Measurements from ENCODE around the gene PANK4. TPM values are rescaled to one million over a fixed set of nuclear protein-coding genes. Genes with fewer than 3 reads are reported as not detected.

The PANK4 gene
- total RNA-seq, 6 experiments from 2014 or later = 20.6 to 26.4 (median 24.0) TPM

DNA sequence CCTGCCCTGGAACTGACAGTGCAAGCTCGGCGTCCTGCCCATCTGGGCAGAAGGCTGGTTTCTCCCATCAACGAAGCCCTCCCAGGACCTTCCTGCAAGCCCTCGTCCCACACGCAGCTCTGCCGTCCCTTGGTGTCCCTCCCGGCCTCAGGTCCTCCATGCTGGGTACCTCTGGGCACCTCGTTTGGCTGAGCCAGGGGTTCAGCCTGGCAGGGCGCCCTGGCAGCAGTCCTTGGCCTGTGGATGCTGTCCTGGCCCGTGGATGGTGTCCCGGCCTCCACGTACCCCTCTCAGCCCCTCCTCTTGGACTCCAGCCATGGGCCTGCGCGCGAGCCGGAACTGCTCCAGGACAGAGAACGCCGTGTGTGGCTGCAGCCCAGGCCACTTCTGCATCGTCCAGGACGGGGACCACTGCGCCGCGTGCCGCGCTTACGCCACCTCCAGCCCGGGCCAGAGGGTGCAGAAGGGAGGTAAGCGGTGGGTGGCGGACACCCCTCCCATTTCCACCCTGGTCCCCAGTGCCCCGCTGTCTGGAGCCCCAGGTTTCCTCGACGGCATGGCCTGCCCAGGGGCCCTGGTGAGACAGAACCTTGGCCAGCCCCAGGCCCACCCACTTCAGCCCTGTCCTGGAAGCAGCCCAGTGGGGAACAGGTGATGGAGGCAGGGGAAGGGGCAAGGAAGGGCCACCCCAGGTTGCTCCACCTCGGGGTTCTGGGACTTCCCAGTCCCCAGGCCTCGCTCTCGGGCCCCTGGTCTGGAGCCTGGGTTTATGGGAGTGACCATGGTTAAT lies 33.3 kb upstream of the PANK4 start:
- no peaks in the 10 kb centered on the region for H3K36me3 Mint-ChIP-seq (ENCODE audit: low read depth)
- H3K4me3 Mint-ChIP-seq = no peak overlapping the region
- TF ChIP-seq, protein P1, sequence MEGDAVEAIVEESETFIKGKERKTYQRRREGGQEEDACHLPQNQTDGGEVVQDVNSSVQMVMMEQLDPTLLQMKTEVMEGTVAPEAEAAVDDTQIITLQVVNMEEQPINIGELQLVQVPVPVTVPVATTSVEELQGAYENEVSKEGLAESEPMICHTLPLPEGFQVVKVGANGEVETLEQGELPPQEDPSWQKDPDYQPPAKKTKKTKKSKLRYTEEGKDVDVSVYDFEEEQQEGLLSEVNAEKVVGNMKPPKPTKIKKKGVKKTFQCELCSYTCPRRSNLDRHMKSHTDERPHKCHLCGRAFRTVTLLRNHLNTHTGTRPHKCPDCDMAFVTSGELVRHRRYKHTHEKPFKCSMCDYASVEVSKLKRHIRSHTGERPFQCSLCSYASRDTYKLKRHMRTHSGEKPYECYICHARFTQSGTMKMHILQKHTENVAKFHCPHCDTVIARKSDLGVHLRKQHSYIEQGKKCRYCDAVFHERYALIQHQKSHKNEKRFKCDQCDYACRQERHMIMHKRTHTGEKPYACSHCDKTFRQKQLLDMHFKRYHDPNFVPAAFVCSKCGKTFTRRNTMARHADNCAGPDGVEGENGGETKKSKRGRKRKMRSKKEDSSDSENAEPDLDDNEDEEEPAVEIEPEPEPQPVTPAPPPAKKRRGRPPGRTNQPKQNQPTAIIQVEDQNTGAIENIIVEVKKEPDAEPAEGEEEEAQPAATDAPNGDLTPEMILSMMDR (IDR thresholded peaks at IDR 0.05) = no peak
- H3K4me1 Mint-ChIP-seq (ENCODE audit: low read depth) = peaks cover 12% of the 10 kb centered on the region
- H3K9me3 Mint-ChIP-seq = no peaks in the 10 kb centered on the region
- DNase-seq = no peak
- no peak overlapping the region for H3K27ac Mint-ChIP-seq
- H3K27me3 Mint-ChIP-seq (ENCODE audit: insufficient read depth) = peaks cover 1% of the 10 kb centered on the region; the same call in 1 of the 2 replicates

DNA sequence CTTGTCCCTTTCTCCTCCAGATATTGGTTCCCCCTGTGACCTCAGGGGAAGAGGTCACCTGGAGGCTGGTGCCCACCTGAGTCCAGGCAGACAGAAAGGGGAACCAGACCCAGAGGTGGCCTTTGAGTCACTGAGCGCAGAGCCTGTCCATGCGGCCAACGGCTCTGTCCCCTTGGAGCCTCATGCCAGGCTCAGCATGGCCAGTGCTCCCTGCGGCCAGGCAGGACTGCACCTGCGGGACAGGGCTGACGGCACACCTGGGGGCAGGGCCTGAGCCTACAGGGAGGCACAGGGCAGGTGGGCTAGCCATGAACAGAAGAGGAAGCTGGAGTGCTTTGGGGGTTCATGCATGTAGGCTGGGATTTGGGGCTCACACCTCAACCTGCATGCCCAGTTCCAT lies 32.5 kb upstream of the PANK4 start:
- DNase-seq = no peak
- Mint-ChIP-seq H3K27me3 (ENCODE audit: insufficient read depth) (peaks cover 1% of the 10 kb centered on the region), H3K27ac (no peak overlapping the region), H3K36me3 (ENCODE audit: low read depth) (no peaks in the 10 kb centered on the region), H3K9me3 (no peaks in the 10 kb centered on the region), H3K4me1 (ENCODE audit: low read depth) (peaks cover 12% of the 10 kb centered on the region), H3K4me3 (no peak overlapping the region)
- TF ChIP-seq, protein P1 (IDR thresholded peaks at IDR 0.05) = no peak

DNA sequence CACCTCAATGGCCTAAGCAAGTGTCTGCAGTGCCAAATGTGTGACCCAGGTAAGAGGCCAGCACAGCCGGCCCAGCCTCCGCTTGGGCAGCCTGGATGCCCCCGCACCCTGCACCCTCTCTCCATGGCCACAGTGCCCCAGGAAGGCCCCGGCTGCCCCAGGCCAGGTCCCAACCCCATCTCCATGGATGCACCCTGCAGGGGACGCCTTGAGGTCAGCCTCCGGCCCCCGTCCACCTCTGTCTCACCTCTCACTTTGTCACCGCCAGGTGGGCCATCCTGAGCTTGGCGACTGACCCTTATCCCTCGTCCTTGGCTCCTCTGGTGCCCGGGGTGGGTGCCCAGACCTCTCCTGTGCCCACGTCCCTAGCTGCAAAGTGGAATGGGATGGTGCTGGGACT lies 32.0 kb upstream of the PANK4 start:
- Mint-ChIP-seq H3K4me3 (no peak overlapping the region), H3K27me3 (ENCODE audit: insufficient read depth) (peaks cover 1% of the 10 kb centered on the region), H3K9me3 (no peaks in the 10 kb centered on the region), H3K4me1 (ENCODE audit: low read depth) (peaks cover 12% of the 10 kb centered on the region), H3K36me3 (ENCODE audit: low read depth) (no peaks in the 10 kb centered on the region), H3K27ac (no peak overlapping the region)
- TF ChIP-seq, protein P1 (IDR thresholded peaks at IDR 0.05) = no peak
- DNase-seq = no peak

DNA sequence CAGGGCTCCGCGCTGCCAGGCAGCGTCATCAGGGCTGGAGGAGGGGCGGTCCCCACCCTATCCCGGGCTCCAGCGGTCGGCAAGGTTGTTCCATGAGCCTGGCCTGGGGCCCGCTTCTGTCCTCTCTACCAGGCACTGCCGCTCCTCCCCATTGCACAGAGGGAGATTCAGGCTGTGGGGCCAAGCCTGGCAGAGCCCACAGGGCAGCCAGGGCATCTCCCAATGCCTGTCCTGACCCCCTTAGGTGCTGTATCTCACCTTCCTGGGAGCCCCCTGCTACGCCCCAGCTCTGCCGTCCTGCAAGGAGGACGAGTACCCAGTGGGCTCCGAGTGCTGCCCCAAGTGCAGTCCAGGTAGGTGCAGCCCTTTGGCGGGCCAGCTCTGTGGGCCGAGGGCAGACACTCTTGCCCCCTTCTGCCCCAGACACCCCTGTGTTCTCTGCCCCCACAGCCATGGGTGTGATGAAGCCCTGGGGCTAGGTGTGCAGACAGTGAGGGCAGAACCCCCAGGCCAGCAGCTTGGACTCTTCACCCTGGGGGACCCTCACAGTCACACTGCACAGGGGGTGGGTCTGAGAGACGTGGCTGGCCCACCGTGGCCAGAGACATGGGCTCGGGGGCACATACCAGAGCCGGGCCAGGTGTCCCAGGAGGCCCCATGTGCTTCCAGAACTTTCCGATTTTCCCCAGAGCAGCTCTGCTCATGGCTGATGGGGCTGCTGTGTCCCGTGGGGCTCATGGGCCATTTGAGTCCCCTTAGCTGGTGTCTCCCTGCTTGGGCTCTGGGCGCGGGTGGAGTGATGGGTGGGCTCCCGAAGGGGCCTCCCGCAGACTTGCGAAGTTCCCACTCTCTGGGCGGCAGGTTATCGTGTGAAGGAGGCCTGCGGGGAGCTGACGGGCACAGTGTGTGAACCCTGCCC lies 31.3 kb upstream of the PANK4 start:
- H3K4me3 Mint-ChIP-seq = peak overlapping the region; percentile 24; the same call in 1 of the 2 replicates
- peaks cover 1% of the 10 kb centered on the region for H3K27me3 Mint-ChIP-seq (ENCODE audit: insufficient read depth)
- H3K36me3 Mint-ChIP-seq (ENCODE audit: low read depth) = no peaks in the 10 kb centered on the region
- H3K9me3 Mint-ChIP-seq = no peaks in the 10 kb centered on the region
- DNase-seq = no peak
- TF ChIP-seq, protein P1 (IDR thresholded peaks at IDR 0.05) = no peak; the same call in 1 of the 2 replicates
- peaks cover 12% of the 10 kb centered on the region for H3K4me1 Mint-ChIP-seq (ENCODE audit: low read depth)
- H3K27ac Mint-ChIP-seq = no peak overlapping the region; the same call in 1 of the 2 replicates

DNA sequence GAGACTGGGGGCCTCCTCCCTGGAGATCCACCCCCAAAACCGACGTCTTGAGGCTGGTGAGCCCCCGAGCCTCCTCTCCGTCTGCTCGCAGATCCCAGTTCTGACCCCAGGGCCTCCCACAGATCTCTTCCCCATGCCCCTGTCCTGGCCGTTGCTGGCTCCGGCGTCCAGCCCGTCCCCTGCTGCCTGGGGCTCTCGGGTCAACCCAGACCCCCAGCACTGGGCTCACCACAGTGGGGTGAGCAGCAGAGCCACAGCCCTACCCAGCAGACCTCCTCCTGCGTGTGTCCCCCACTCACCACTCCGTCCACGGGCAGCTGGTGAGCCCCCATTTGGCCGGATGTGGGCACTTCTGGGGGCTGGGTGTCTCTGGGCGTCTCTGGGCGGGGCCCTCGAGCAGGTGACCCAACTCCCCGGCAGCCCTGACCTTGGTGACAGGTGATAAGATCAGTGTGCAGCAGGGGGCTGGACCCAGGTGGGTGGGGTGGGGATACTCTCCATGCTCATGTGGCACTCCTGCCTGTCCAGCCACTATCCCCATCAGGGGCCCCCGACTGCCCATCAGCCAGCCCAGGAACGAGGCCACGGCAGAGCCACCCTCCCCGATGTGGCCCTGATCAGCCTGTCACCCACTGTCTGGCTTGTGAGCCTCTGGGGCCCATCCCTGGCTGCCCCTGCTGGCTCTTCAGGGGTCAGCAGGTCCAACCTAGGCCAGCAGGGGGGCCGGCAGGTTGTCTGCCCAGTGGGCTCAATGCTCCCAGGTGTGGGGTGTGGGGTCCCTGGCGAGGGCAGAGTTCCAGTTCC lies 30.5 kb upstream of the PANK4 start:
- peaks cover 12% of the 10 kb centered on the region for H3K4me1 Mint-ChIP-seq (ENCODE audit: low read depth)
- no peaks in the 10 kb centered on the region for H3K36me3 Mint-ChIP-seq (ENCODE audit: low read depth)
- TF ChIP-seq, protein P1 (IDR thresholded peaks at IDR 0.05) = peak; percentile 39; the same call in 1 of the 2 replicates
- H3K4me3 Mint-ChIP-seq = peak overlapping the region; percentile 90
- no peak for DNase-seq
- H3K9me3 Mint-ChIP-seq = no peaks in the 10 kb centered on the region
- H3K27me3 Mint-ChIP-seq (ENCODE audit: insufficient read depth) = peaks cover 1% of the 10 kb centered on the region
- H3K27ac Mint-ChIP-seq = peak overlapping the region; percentile 89

All from HFFc6 (cell line).